Activated naive CD8-positive, alpha-beta T cell treated with anti-CD3 and anti-CD28 coated beads, Interleukin-2, amount 10 ng/mL, durations not matched to agents 7 days and 5 days (primary cell): ENCODE data around the gene PDGFD. TPM values are rescaled to one million over a fixed set of nuclear protein-coding genes. Genes with fewer than 3 reads are reported as not detected.

ENCODE experiments used
- ATAC-seq: fragments of 150-1000 bp; cut with Tn5 transposase; one replicate; pipeline ENCODE4 v1.10.0; 2021; ENCODE audit warnings: low read depth, moderate library complexity
- POLR2A ChIA-PET: fragments of 350-600 bp; sonication (Branson Sonifier 250); formaldehyde crosslinking; loops from one replicate; lab custom pipeline; 2021; ENCODE audit warnings: antibody characterized with exemption; lab: Charles Lee
- DNase-seq: peaks from one replicate; pipeline ENCODE4 v3.0.0; 2021
- H3K27ac Mint-ChIP-seq: one replicate; pipeline ENCODE4 v1.8.0; 2022; ENCODE audit warnings: mild to moderate bottlenecking, mixed read lengths
- H3K27me3 Mint-ChIP-seq: one replicate; pipeline ENCODE4 v1.8.0; 2022; ENCODE audit warnings: mild to moderate bottlenecking, moderate library complexity, mixed read lengths
- H3K36me3 Mint-ChIP-seq: one replicate; pipeline ENCODE4 v1.8.0; 2021; ENCODE audit warnings: mild to moderate bottlenecking, mixed read lengths
- H3K4me1 Mint-ChIP-seq: one replicate; pipeline ENCODE4 v1.8.0; 2021; ENCODE audit warnings: mixed read lengths
- H3K4me3 Mint-ChIP-seq: one replicate; pipeline ENCODE4 v1.8.0; 2022; ENCODE audit warnings: mild to moderate bottlenecking, moderate library complexity, mixed read lengths
- H3K9me3 Mint-ChIP-seq: one replicate; pipeline ENCODE4 v1.8.0; 2021; ENCODE audit warnings: mixed read lengths
- total RNA-seq, 2 experiments: library from RNA; stranded (reverse); gene quantifications; one replicate each; pipeline ENCODE4 v1.2.3, GENCODE V29; 2021

PDGFD gene
- total RNA-seq, 2 experiments from 2014 or later = 0.39 to 1.3 TPM

- H3K4me3 Mint-ChIP-seq = no peak overlapping the region
- no peaks in the 10 kb centered on the region for H3K27me3 Mint-ChIP-seq
- no peak for ATAC-seq
- H3K9me3 Mint-ChIP-seq = no peaks in the 10 kb centered on the region
- no peaks in the 10 kb centered on the region for H3K36me3 Mint-ChIP-seq
- no peak for DNase-seq
- H3K4me1 Mint-ChIP-seq = no peaks in the 10 kb centered on the region
- no peak overlapping the region for H3K27ac Mint-ChIP-seq
- POLR2A ChIA-PET = no interaction called here
These were observed 296.5 kb downstream of the PDGFD start for GRCh38 chr11:103867481-103867880.

- no peaks in the 10 kb centered on the region for H3K36me3 Mint-ChIP-seq
- no peaks in the 10 kb centered on the region for H3K4me1 Mint-ChIP-seq
- DNase-seq (no peak), ATAC-seq (no peak)
- POLR2A ChIA-PET = no interaction called here
- H3K4me3 Mint-ChIP-seq = no peak overlapping the region
- no peak overlapping the region for H3K27ac Mint-ChIP-seq
- H3K27me3 Mint-ChIP-seq = no peaks in the 10 kb centered on the region
- no peaks in the 10 kb centered on the region for H3K9me3 Mint-ChIP-seq
These were observed 300.4 kb downstream of the PDGFD start for GRCh38 chr11:103863497-103863896.

GRCh38 chr11:103862802-103863174 is 301.2 kb downstream of the PDGFD start:
- no peak overlapping the region for H3K4me3 Mint-ChIP-seq
- H3K36me3 Mint-ChIP-seq = no peaks in the 10 kb centered on the region
- no peak overlapping the region for H3K27ac Mint-ChIP-seq
- no peaks in the 10 kb centered on the region for H3K9me3 Mint-ChIP-seq
- H3K4me1 Mint-ChIP-seq = no peaks in the 10 kb centered on the region
- ATAC-seq (no peak), DNase-seq (no peak)
- POLR2A ChIA-PET = no interaction called here
- H3K27me3 Mint-ChIP-seq = no peaks in the 10 kb centered on the region

GRCh38 chr11:103862094-103862801 is 301.7 kb downstream of the PDGFD start:
- H3K36me3 Mint-ChIP-seq = no peaks in the 10 kb centered on the region
- H3K4me1 Mint-ChIP-seq = no peaks in the 10 kb centered on the region
- POLR2A ChIA-PET = no interaction called here
- H3K9me3 Mint-ChIP-seq = no peaks in the 10 kb centered on the region
- no peak overlapping the region for H3K27ac Mint-ChIP-seq
- no peaks in the 10 kb centered on the region for H3K27me3 Mint-ChIP-seq
- ATAC-seq (no peak), DNase-seq (no peak)
- no peak overlapping the region for H3K4me3 Mint-ChIP-seq

Other genes starting within 250 kb of the PDGFD start
- gene DDI1, start 127.5 kb downstream of the PDGFD start, total RNA-seq = not detected